ENCODE measurements around the gene GTPBP1.

DNA sequence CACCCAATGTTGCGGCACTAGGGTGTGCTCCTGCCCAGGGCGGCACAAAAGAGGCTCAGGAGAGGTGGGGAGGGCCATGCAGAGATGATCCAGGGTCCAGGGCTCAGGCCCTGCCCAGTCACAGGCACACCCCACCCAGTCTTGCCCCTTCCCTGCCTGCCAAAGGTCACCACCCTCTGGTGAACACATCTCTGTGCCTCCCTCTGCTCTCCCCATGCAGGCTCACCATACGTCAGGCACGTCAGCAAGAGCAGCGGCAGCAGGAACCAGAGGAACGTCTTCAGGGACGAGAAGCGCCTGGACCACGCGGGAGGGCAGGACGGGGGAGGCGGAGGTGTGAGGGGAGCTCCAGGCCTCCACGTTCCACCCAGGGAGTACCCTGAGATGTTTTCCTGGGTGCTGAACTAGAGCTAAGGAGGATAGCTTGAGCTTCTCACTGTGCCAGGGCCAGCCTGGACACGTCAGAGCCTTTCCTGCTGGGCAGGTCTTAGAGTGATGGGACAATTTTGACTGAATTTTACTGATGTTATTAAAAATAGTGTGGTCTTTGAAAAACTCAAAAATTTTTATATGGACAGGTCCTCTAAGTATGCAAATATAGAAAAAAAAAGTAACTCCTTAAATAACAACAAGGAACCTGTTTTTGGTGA, 42.9 kb downstream of the GTPBP1 start:
- TF ChIP-seq, protein P1, sequence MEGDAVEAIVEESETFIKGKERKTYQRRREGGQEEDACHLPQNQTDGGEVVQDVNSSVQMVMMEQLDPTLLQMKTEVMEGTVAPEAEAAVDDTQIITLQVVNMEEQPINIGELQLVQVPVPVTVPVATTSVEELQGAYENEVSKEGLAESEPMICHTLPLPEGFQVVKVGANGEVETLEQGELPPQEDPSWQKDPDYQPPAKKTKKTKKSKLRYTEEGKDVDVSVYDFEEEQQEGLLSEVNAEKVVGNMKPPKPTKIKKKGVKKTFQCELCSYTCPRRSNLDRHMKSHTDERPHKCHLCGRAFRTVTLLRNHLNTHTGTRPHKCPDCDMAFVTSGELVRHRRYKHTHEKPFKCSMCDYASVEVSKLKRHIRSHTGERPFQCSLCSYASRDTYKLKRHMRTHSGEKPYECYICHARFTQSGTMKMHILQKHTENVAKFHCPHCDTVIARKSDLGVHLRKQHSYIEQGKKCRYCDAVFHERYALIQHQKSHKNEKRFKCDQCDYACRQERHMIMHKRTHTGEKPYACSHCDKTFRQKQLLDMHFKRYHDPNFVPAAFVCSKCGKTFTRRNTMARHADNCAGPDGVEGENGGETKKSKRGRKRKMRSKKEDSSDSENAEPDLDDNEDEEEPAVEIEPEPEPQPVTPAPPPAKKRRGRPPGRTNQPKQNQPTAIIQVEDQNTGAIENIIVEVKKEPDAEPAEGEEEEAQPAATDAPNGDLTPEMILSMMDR (IDR thresholded peaks at IDR 0.05) = no peak
- TF ChIP-seq POLR2A (IDR thresholded peaks at IDR 0.05) (no peak), POLR2AphosphoS5 (IDR thresholded peaks at IDR 0.05) (no peak), EP300 (IDR thresholded peaks at IDR 0.05) (no peak)
